AG09319 (cell line): ENCODE measurements around the gene STK24.

Source experiments
- DNase-seq: peaks from one replicate; pipeline ENCODE4 v3.0.0-alpha.2; 2010; ENCODE audit warnings: low read depth; ENCODE audit errors: extremely low read depth
- CTCF ChIP-seq: IDR thresholded peaks from 2 replicates; pipeline ENCODE4 v1.5.1; 2011; ENCODE audit warnings: low read depth, mild to moderate bottlenecking, inconsistent platforms, low read length, moderate library complexity

STK24 gene

GRCh38 chr13:98523455-98524102 is 53.3 kb downstream of the STK24 start:
- no peak for DNase-seq
- TF ChIP-seq CTCF: no peak

- TF ChIP-seq CTCF: no peak
- no peak for DNase-seq
These were observed 54.5 kb downstream of the STK24 start for GRCh38 chr13:98522371-98522770.

GRCh38 chr13:98521461-98522247 is 55.3 kb downstream of the STK24 start:
- DNase-seq: no peak
- TF ChIP-seq CTCF: no peak

GRCh38 chr13:98520674-98521449 is 56.0 kb downstream of the STK24 start:
- no peak for DNase-seq
- TF ChIP-seq CTCF: no peak

GRCh38 chr13:98519976-98520375 is 56.9 kb downstream of the STK24 start:
- TF ChIP-seq CTCF: no peak
- no peak for DNase-seq

- DNase-seq: no peak
- no peak for TF ChIP-seq CTCF
These were observed 59.2 kb downstream of the STK24 start for GRCh38 chr13:98517576-98518310.
